Activated CD4-positive, alpha-beta T cell treated with anti-CD3 and anti-CD28 coated beads for 36 hours (primary cell): Measurements from ENCODE around the gene SORCS1. TPM values are rescaled to one million over a fixed set of nuclear protein-coding genes. Genes with fewer than 3 reads are reported as not detected.

Experiments
- ATAC-seq: fragments of 200-7000 bp; cut with Tn5 transposase; one replicate; pipeline ENCODE4 v1.10.0; 2021; ENCODE audit warnings: mild to moderate bottlenecking, moderate library complexity
- CTCF ChIA-PET: fragments of 350-600 bp; sonication (Branson Sonifier 250); formaldehyde crosslinking; loops from one replicate; lab custom pipeline; 2021; ENCODE audit warnings: antibody characterized with exemption; lab: Charles Lee
- POLR2A ChIA-PET: fragments of 350-600 bp; sonication (Branson Sonifier 250); formaldehyde crosslinking; loops from one replicate; lab custom pipeline; 2021; ENCODE audit warnings: antibody characterized with exemption, inconsistent platforms; lab: Charles Lee
- DNase-seq: peaks from one replicate; pipeline ENCODE4 v3.0.0-alpha.2; 2020
- H3K27ac Mint-ChIP-seq: one replicate; pipeline ENCODE4 v1.8.0; 2021; ENCODE audit warnings: mixed read lengths
- H3K27me3 Mint-ChIP-seq: one replicate; pipeline ENCODE4 v1.8.0; 2021; ENCODE audit warnings: mixed read lengths
- H3K36me3 Mint-ChIP-seq: one replicate; pipeline ENCODE4 v1.8.0; 2021; ENCODE audit warnings: low read depth, mixed read lengths
- H3K4me1 Mint-ChIP-seq: one replicate; pipeline ENCODE4 v1.8.0; 2021; ENCODE audit warnings: mixed read lengths
- H3K4me3 Mint-ChIP-seq: one replicate; pipeline ENCODE4 v1.8.0; 2021; ENCODE audit warnings: mild to moderate bottlenecking, moderate library complexity, mixed read lengths
- H3K9me3 Mint-ChIP-seq: one replicate; pipeline ENCODE4 v1.8.0; 2021; ENCODE audit warnings: low read depth, mixed read lengths
- intact Hi-C, 2 experiments: fragments of 100-400 bp; cut with DNase I in 1 of 2; cut with micrococcal nuclease in 1 of 2; formaldehyde crosslinking; loops; one replicate each; pipeline versions ENCODE4 v1.14.2 to v1.15.1; 2022 to 2024; cut with DNase I, micrococcal nuclease
- total RNA-seq, 2 experiments: library from RNA; stranded (reverse); gene quantifications; one replicate each; pipeline ENCODE4 v1.2.3, GENCODE V29; 2021

Gene SORCS1
- total RNA-seq, 2 experiments from 2014 or later, result not detected

GRCh38 chr10:107071301-107071700, 93.2 kb downstream of the SORCS1 start:
- Mint-ChIP-seq H3K27me3 (no peaks in the 10 kb centered on the region), H3K36me3 (no peaks in the 10 kb centered on the region), H3K9me3 (peaks cover 2% of the 10 kb centered on the region), H3K27ac (no peak overlapping the region), H3K4me3 (no peak overlapping the region), H3K4me1 (no peaks in the 10 kb centered on the region)
- no peak for ATAC-seq
- ChIA-PET POLR2A (no interaction called here), CTCF (no interaction called here)
- intact Hi-C loops, result no loop called here
- no peak for DNase-seq

GRCh38 chr10:107067843-107068242, 96.7 kb downstream of the SORCS1 start:
- POLR2A ChIA-PET, result no interaction called here
- CTCF ChIA-PET, result no interaction called here
- no peaks in the 10 kb centered on the region for H3K4me1 Mint-ChIP-seq
- no peak overlapping the region for H3K4me3 Mint-ChIP-seq
- DNase-seq (no peak), ATAC-seq (no peak)
- no peaks in the 10 kb centered on the region for H3K36me3 Mint-ChIP-seq
- H3K27me3 Mint-ChIP-seq, result no peaks in the 10 kb centered on the region
- intact Hi-C loops, result no loop called here
- no peak overlapping the region for H3K27ac Mint-ChIP-seq
- peaks cover 5% of the 10 kb centered on the region for H3K9me3 Mint-ChIP-seq

DNA sequence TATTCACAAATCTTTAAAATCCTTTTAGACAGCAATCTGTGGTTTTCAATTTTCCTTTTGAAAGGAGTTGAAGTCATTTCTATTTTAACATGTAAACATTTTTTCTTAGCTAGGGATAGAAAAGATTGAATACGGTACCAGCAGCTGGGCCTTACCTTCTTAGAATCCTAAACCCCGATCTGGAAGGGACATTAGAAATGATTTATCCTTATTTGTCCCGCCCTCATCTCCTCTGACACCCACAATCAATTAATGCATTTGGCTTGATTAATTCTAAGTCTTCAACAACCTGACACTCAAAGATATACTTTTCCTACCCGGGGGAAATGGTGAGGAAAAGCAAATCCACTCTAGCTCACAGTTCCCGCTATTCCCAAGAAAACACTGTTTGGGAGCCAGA, 100.4 kb downstream of the SORCS1 start:
- H3K4me3 Mint-ChIP-seq, result no peak overlapping the region
- H3K9me3 Mint-ChIP-seq, result peaks cover 2% of the 10 kb centered on the region
- no peaks in the 10 kb centered on the region for H3K27me3 Mint-ChIP-seq
- intact Hi-C loops, result no loop called here
- no peak for DNase-seq
- no peak overlapping the region for H3K27ac Mint-ChIP-seq
- no peaks in the 10 kb centered on the region for H3K4me1 Mint-ChIP-seq
- no peak for ATAC-seq
- CTCF ChIA-PET, result no interaction called here
- POLR2A ChIA-PET, result interaction anchor here (0.6 kb wide), 1 partner anchor 1353 kb away, joined by 3 read pairs; no protein-coding TSS in a partner anchor
- no peaks in the 10 kb centered on the region for H3K36me3 Mint-ChIP-seq

GRCh38 chr10:107059872-107060271, 104.6 kb downstream of the SORCS1 start:
- intact Hi-C loops, result no loop called here
- Mint-ChIP-seq H3K27ac (no peak overlapping the region), H3K27me3 (no peaks in the 10 kb centered on the region), H3K9me3 (peaks cover 2% of the 10 kb centered on the region), H3K36me3 (no peaks in the 10 kb centered on the region), H3K4me3 (no peak overlapping the region), H3K4me1 (no peaks in the 10 kb centered on the region)
- ATAC-seq (no peak), DNase-seq (no peak)
- CTCF ChIA-PET, result no interaction called here
- POLR2A ChIA-PET, result no interaction called here

- DNase-seq, result no peak
- H3K27ac Mint-ChIP-seq, result no peak overlapping the region
- no peaks in the 10 kb centered on the region for H3K36me3 Mint-ChIP-seq
- H3K4me1 Mint-ChIP-seq, result no peaks in the 10 kb centered on the region
- no peak for ATAC-seq
- no peaks in the 10 kb centered on the region for H3K9me3 Mint-ChIP-seq
- H3K4me3 Mint-ChIP-seq, result no peak overlapping the region
- ChIA-PET POLR2A (no interaction called here), CTCF (no interaction called here)
- intact Hi-C loops, result no loop called here
- H3K27me3 Mint-ChIP-seq, result no peaks in the 10 kb centered on the region
Measured at GRCh38 chr10:107059068-107059804, 105.3 kb downstream of the SORCS1 start.

- Mint-ChIP-seq H3K27ac (no peak overlapping the region), H3K36me3 (no peaks in the 10 kb centered on the region), H3K4me3 (no peak overlapping the region), H3K9me3 (no peaks in the 10 kb centered on the region), H3K27me3 (no peaks in the 10 kb centered on the region), H3K4me1 (no peaks in the 10 kb centered on the region)
- DNase-seq (no peak), ATAC-seq (no peak)
- ChIA-PET POLR2A (no interaction called here), CTCF (no interaction called here)
- intact Hi-C loops, result no loop called here
Measured at GRCh38 chr10:107058331-107058730, 106.2 kb downstream of the SORCS1 start.

DNA sequence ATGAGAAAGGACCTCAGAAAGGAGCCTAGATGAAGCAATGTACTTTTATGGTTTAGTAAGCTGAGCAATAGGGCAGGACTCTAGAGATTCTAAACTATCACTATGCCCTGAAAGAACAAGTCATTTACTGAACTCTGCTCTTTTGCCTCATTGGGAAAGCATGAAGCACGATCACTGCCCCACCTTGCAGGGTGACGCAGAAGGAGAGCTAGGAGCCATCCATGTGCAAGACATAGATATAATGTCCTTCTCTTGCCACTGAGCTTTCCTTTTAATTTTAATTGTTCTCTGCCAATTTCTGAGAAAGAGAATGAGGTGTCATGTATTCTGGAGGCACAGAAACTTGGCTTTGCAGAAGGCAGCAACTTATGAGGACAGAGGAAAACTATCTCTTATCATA, 108.3 kb downstream of the SORCS1 start:
- no peaks in the 10 kb centered on the region for H3K36me3 Mint-ChIP-seq
- POLR2A ChIA-PET, result no interaction called here
- H3K27ac Mint-ChIP-seq, result no peak overlapping the region
- CTCF ChIA-PET, result no interaction called here
- no peaks in the 10 kb centered on the region for H3K9me3 Mint-ChIP-seq
- intact Hi-C loops, result no loop called here
- H3K4me3 Mint-ChIP-seq, result no peak overlapping the region
- no peak for ATAC-seq
- no peak for DNase-seq
- H3K27me3 Mint-ChIP-seq, result no peaks in the 10 kb centered on the region
- no peaks in the 10 kb centered on the region for H3K4me1 Mint-ChIP-seq

DNA sequence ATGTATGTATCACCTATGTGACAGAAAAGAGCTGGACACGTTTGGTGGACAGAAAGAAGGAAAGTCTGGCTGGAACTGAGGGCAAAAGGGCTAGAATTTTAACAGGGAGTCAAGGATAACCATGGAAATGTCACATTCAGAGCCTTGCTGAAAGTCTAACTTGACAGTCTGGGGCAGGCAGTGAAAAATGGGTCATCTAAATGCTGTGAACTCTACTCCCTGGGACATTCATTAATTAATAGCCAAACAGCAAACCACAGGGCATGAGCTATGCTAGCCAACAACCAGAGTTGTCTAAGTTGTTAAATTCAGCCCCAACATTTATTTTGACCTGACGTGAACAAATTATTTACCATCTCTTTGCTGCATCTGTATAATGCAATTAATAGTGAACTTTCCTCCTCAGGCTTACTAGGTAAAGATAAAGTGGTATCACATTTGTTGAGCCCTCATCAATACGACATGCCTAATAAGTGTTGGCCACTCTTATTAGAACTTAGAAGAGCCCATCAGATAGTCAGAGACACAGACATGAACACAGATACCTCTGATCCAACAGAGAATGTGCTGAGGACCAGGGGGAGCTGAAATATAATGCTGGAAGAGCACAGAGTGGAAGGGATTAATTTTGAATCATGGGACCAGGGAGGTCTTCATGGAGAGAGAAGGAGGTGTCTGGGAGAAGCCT, 109.9 kb downstream of the SORCS1 start:
- Mint-ChIP-seq H3K4me3 (no peak overlapping the region), H3K36me3 (no peaks in the 10 kb centered on the region), H3K4me1 (no peaks in the 10 kb centered on the region), H3K27me3 (no peaks in the 10 kb centered on the region), H3K27ac (no peak overlapping the region), H3K9me3 (no peaks in the 10 kb centered on the region)
- POLR2A ChIA-PET, result no interaction called here
- CTCF ChIA-PET, result no interaction called here
- ATAC-seq, result no peak
- DNase-seq, result no peak
- intact Hi-C loops, result no loop called here

- CTCF ChIA-PET, result no interaction called here
- H3K36me3 Mint-ChIP-seq, result no peaks in the 10 kb centered on the region
- peaks cover 4% of the 10 kb centered on the region for H3K9me3 Mint-ChIP-seq
- no peaks in the 10 kb centered on the region for H3K27me3 Mint-ChIP-seq
- POLR2A ChIA-PET, result no interaction called here
- ATAC-seq (no peak), DNase-seq (no peak)
- no peak overlapping the region for H3K4me3 Mint-ChIP-seq
- no peak overlapping the region for H3K27ac Mint-ChIP-seq
- no peaks in the 10 kb centered on the region for H3K4me1 Mint-ChIP-seq
- intact Hi-C loops, result no loop called here
Measured at GRCh38 chr10:107051769-107052168, 112.7 kb downstream of the SORCS1 start.

DNA sequence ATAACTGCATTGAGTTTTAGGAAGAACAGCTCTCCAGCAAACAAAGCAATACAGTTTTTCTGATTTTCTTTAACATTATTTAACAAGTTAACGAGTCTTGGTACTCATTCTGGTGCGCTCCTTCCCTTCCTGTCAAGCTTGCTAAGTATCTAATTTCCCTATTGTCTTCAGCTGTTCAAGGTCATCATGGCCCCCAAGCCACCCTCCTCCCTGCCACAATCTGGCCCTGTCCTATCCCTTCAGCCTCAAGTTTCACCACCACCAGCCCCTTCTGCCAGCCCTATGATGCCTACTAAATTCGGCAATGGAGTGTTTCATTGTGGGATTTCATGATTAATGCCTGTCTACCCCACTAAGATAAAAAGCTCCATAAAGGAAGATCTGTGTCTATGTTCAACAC, 121.0 kb downstream of the SORCS1 start:
- CTCF ChIA-PET, result no interaction called here
- no peak for ATAC-seq
- H3K27me3 Mint-ChIP-seq, result no peaks in the 10 kb centered on the region

DNA sequence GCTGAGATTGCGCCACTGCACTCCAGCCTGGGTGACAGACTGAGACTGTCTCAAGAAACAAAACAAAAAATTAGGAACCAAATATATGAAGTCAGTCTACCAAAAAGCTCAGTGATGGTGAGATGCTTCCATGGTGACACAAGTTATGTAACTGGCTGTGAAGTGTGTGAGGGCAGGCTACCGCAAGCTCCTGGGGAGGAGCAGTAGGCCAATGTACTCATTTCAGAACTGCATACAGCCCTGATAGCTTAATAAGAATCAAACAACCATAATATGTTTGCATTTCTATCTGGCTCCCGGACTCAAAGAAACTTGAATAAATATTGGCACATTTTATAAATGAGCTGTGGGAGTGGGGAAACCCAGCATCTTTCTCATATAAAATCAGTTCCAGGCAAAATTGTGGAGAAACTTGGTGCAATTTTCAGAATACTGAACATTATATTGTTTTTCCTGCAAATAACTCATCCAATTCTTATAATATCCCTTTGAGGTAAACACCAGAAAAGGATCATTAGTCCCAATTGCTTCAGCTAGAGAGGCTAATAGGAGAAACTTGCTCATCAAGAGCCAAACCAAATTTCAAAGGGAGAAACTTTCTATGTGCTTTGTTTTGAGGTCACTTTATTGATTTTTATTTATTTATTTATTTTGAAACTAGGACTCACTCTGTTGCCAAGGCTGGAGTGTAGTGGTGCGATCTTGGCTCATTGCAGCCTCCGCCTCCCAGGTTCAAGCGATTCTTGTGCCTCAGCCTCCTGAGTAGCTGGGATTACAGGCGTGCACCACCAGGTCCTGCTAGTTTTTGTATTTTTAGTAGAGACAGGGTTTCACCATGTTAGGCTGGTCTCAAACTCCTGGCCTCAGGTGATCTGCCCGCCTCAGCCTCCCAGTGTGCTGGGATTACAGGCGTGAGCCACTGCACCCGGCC, 127.0 kb downstream of the SORCS1 start:
- CTCF ChIA-PET, result interaction anchor here (0.6 kb wide), 1 partner anchor 11 kb away, joined by 3 read pairs; no protein-coding TSS in a partner anchor
- intact Hi-C loops, result no loop called here
- Mint-ChIP-seq H3K36me3 (no peaks in the 10 kb centered on the region), H3K9me3 (peaks cover 2% of the 10 kb centered on the region), H3K27ac (no peak overlapping the region), H3K4me1 (no peaks in the 10 kb centered on the region), H3K4me3 (no peak overlapping the region), H3K27me3 (peaks cover 2% of the 10 kb centered on the region)
- no peak for ATAC-seq
- POLR2A ChIA-PET, result no interaction called here
- DNase-seq, result no peak

More for the DNA sequence above, 121.0 kb downstream of the SORCS1 start:
- H3K4me1 Mint-ChIP-seq, result no peaks in the 10 kb centered on the region
- DNase-seq, result no peak
- H3K4me3 Mint-ChIP-seq, result no peak overlapping the region
- no peaks in the 10 kb centered on the region for H3K36me3 Mint-ChIP-seq
- POLR2A ChIA-PET, result no interaction called here
- intact Hi-C loops, result no loop called here
- peaks cover 5% of the 10 kb centered on the region for H3K9me3 Mint-ChIP-seq
- no peak overlapping the region for H3K27ac Mint-ChIP-seq
